Left lung (tissue), 10 donors: Measurements from ENCODE around the gene CD177. TPM values are rescaled to one million over a fixed set of nuclear protein-coding genes. Genes with fewer than 3 reads are reported as not detected.
"Not testable (repeated sequence)": the region's sequence is repeated elsewhere in the genome, so short reads cannot be mapped to it uniquely, and the experiment has no call there.

Experiments
- ATAC-seq: fragments of 200-7000 bp; cut with Tn5 transposase; one replicate; pipeline ENCODE4 v1.9.1; 2020; ENCODE audit warnings: moderate library complexity
- DNase-seq, 4 donors: peaks; one replicate each; pipeline ENCODE4 v3.0.0-alpha.2; 2013 to 2020
- H3K27ac ChIP-seq, 2 donors: fragments of 200-600 bp; sonication (generic) in 1 of 2; one replicate each; pipeline versions ENCODE4 v1.5.0 to v1.8.0; 2020 to 2021
- H3K27me3 ChIP-seq, 2 donors: fragments of 200-600 bp; sonication (generic) in 1 of 2; one replicate each; pipeline versions ENCODE4 v1.5.0 to v1.8.0; 2020 to 2021
- H3K36me3 ChIP-seq, 2 donors: fragments of 200-600 bp; sonication (generic) in 1 of 2; one replicate each; pipeline versions ENCODE4 v1.5.0 to v1.8.0; 2020 to 2021
- H3K4me1 ChIP-seq, 2 donors: fragments of 200-600 bp; one replicate each; pipeline ENCODE4 v1.8.0; 2021
- H3K4me3 ChIP-seq, 2 donors: fragments of 200-600 bp; sonication (generic) in 1 of 2; one replicate each; pipeline versions ENCODE4 v1.5.0 to v1.8.0; 2020 to 2021; ENCODE audit warnings: mild to moderate bottlenecking in 1 of 2
- H3K9me3 ChIP-seq, 2 donors: fragments of 200-600 bp; sonication (generic) in 1 of 2; one replicate each; pipeline versions ENCODE4 v1.5.0 to v1.8.0; 2020 to 2021
- CTCF ChIP-seq, 2 donors: fragments of 200-600 bp; sonication (generic) in 1 of 2; IDR thresholded peaks; one replicate each; pipeline versions ENCODE4 v1.5.0 to v1.8.0; 2021; ENCODE audit warnings: antibody characterized with exemption in 2 of 2
- intact Hi-C, 2 donors: fragments of 100-400 bp; cut with DNase I; formaldehyde crosslinking; loops; one replicate each; pipeline versions ENCODE4 v1.11.2 to v1.14.2; 2022
- polyA plus RNA-seq, 6 donors: library from polyadenylated mRNA; unstranded; fragments of 120-200 nt; gene quantifications; one replicate each; pipeline ENCODE4 v1.2.1, GENCODE V29; 2013; ENCODE audit not compliant: insufficient read length in 6 of 6
- total RNA-seq, 2 donors: library from RNA; stranded (reverse); fragmentation: NEBNext Ultra II Directional; extraction: Animal tissue kit (Norgen Biotek cat#: 25700); gene quantifications; one replicate each; pipeline ENCODE4 v1.2.1, GENCODE V29; 2021
- donor health status: DM: no; HTN: yes; CAD: no.
- donor health status: DM: no; HTN: no; CAD: no.

The CD177 gene
- total and polyA plus RNA-seq, 8 donors, result 0.17 to 13.8 (median 0.54) TPM; not detected in 1

- Histone ChIP-seq H3K4me3 (no peak overlapping the region), H3K27ac (no peak overlapping the region), H3K27me3 (peaks cover 4 to 40% of the 10 kb centered on the region in 2 donors), H3K9me3 (peaks cover 0 to 3% of the 10 kb centered on the region in 2 donors), H3K36me3 (no peaks in the 10 kb centered on the region), H3K4me1 (no peaks in the 10 kb centered on the region)
- intact Hi-C loops, result no loop called here
- ATAC-seq (no peak), DNase-seq (no peak)
- no peak for TF ChIP-seq CTCF (IDR thresholded peaks at IDR 0.05)
These were observed 1.3 kb upstream of the CD177 start for GRCh38 chr19:43351998-43352746.

- ATAC-seq (no peak), DNase-seq (no peak)
- Histone ChIP-seq H3K27me3 (peaks cover 4 to 40% of the 10 kb centered on the region in 2 donors), H3K36me3 (no peaks in the 10 kb centered on the region), H3K4me3 (peak overlapping the region in 1 of 2 donors; percentile 7), H3K27ac (peak overlapping the region in 1 of 2 donors; percentile 31), H3K9me3 (no peaks in the 10 kb centered on the region), H3K4me1 (no peaks in the 10 kb centered on the region)
- no peak for TF ChIP-seq CTCF (IDR thresholded peaks at IDR 0.05)
- intact Hi-C loops, result no loop called here
These were observed 780 bp downstream of the CD177 start for GRCh38 chr19:43354305-43354627.

- intact Hi-C loops, H3K27ac ChIP-seq, H3K4me3 ChIP-seq, H3K4me1 ChIP-seq, H3K36me3 ChIP-seq, H3K9me3 ChIP-seq, DNase-seq, ATAC-seq: not testable (repeated sequence)
- H3K27me3 ChIP-seq, result peaks cover 4 to 32% of the 10 kb centered on the region in 2 donors
These were observed 3.3 kb downstream of the CD177 start for GRCh38 chr19:43356749-43357148.

GRCh38 chr19:43362179-43362578 lies 8.7 kb downstream of the CD177 start:
- H3K27ac ChIP-seq, result no peak overlapping the region
- peaks cover 0 to 19% of the 10 kb centered on the region in 2 donors for H3K27me3 ChIP-seq
- DNase-seq (no peak), ATAC-seq (peak; percentile 48)
- H3K4me3 ChIP-seq, result no peak overlapping the region
- H3K9me3 ChIP-seq, result no peaks in the 10 kb centered on the region
- H3K36me3 ChIP-seq, result no peaks in the 10 kb centered on the region
- no peaks in the 10 kb centered on the region for H3K4me1 ChIP-seq
- no peak for TF ChIP-seq CTCF (IDR thresholded peaks at IDR 0.05)
- intact Hi-C loops, result no loop called here

- Histone ChIP-seq H3K36me3 (no peaks in the 10 kb centered on the region), H3K4me1 (no peaks in the 10 kb centered on the region), H3K9me3 (no peaks in the 10 kb centered on the region), H3K27me3 (peaks cover 0 to 19% of the 10 kb centered on the region in 2 donors), H3K4me3 (no peak overlapping the region), H3K27ac (no peak overlapping the region)
- ATAC-seq (no peak), DNase-seq (no peak)
- TF ChIP-seq CTCF (IDR thresholded peaks at IDR 0.05), result no peak
- intact Hi-C loops, result no loop called here
These were observed 9.3 kb downstream of the CD177 start for GRCh38 chr19:43362745-43363144.

- intact Hi-C loops, H3K4me1 ChIP-seq, H3K9me3 ChIP-seq, H3K36me3 ChIP-seq, ATAC-seq, H3K27ac ChIP-seq, H3K4me3 ChIP-seq, DNase-seq: not testable (repeated sequence)
- peaks cover 0 to 19% of the 10 kb centered on the region in 2 donors for H3K27me3 ChIP-seq
These were observed 12.2 kb downstream of the CD177 start for GRCh38 chr19:43365677-43366076.
